ENCODE measurements around the gene UBE3A. TPM values are rescaled to one million over a fixed set of nuclear protein-coding genes. Genes with fewer than 3 reads are reported as not detected.

UBE3A gene
- total and polyA plus RNA-seq, 9 of the 15 experiments (the other 6 are each of a cell fraction or from before 2014, with no cell fraction given), result 29.3 to 103 (median 60.2) TPM

GRCh38 chr15:25437777-25438600 is 835 bp downstream of the UBE3A start (continued):
- TF ChIP-seq ARID1B (IDR thresholded peaks at IDR 0.05), result no peak
- no peak for TF ChIP-seq HDAC3 (IDR thresholded peaks at IDR 0.05; ENCODE audit: borderline replicate concordance, partially characterized antibody)
- no peak for TF ChIP-seq RBM15 (IDR thresholded peaks at IDR 0.05; ENCODE audit: insufficient read depth, low read length)
- TF ChIP-seq ZNF140 (CRISPR knock-in tag; IDR thresholded peaks at IDR 0.05), result no peak
- TF ChIP-seq, protein P1, sequence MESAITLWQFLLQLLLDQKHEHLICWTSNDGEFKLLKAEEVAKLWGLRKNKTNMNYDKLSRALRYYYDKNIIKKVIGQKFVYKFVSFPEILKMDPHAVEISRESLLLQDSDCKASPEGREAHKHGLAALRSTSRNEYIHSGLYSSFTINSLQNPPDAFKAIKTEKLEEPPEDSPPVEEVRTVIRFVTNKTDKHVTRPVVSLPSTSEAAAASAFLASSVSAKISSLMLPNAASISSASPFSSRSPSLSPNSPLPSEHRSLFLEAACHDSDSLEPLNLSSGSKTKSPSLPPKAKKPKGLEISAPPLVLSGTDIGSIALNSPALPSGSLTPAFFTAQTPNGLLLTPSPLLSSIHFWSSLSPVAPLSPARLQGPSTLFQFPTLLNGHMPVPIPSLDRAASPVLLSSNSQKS (CRISPR knock-in tag; IDR thresholded peaks at IDR 0.05), result no peak
- peak; percentile 48 for TF ChIP-seq SAP30 (IDR thresholded peaks at IDR 0.05; ENCODE audit: borderline replicate concordance, insufficient read depth, low read depth, low read length, poor library complexity, severe bottlenecking)
- no peak for TF ChIP-seq YBX1 (IDR thresholded peaks at IDR 0.05)
- no peak for TF ChIP-seq SNIP1 (IDR thresholded peaks at IDR 0.05; ENCODE audit: low read depth)
- no peak for TF ChIP-seq ZNF146 (CRISPR knock-in tag; IDR thresholded peaks at IDR 0.05; ENCODE audit: unreplicated experiment)
- no peak for TF ChIP-seq TAL1 (IDR thresholded peaks at IDR 0.05)
- TF ChIP-seq TCFL5 (CRISPR knock-in tag; conservative IDR thresholded peaks at IDR 0.05), result no peak
- TF ChIP-seq ZNF696 (CRISPR knock-in tag; conservative IDR thresholded peaks at IDR 0.05), result no peak
- no peak for TF ChIP-seq ZNF143 (CRISPR knock-in tag; IDR thresholded peaks at IDR 0.05)
- TF ChIP-seq EHMT2 (IDR thresholded peaks at IDR 0.05), result no peak
- TF ChIP-seq SMARCE1 (IDR thresholded peaks at IDR 0.05), result no peak
- TF ChIP-seq POLR2A (conservative IDR thresholded peaks at IDR 0.05), result no peak
- TF ChIP-seq MTA3 (IDR thresholded peaks at IDR 0.05; ENCODE audit: borderline replicate concordance), result no peak
- TF ChIP-seq NUFIP1 (IDR thresholded peaks at IDR 0.05; ENCODE audit: partially characterized antibody), result no peak
